ENCODE measurements around the gene ZC3H13.

DNA sequence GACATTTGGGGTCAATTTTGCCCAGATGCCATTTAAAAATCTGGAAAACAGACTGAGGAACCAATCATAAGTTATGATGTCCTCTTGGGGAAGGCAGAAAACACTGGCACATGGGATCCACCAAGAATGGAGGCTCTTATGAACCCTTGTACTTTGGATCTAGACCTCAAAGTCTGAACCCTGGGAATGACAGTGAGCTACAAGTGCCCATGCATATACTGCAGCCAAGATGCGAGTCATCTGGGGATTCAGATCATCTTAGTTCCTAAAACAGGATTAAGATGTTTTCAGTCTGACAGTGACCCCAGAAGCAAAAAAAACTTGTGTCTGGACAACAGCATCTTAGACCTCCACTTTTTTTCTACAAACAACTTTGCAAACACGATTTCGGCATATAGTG is 100.8 kb downstream of the ZC3H13 start:
- TF ChIP-seq, protein P1, sequence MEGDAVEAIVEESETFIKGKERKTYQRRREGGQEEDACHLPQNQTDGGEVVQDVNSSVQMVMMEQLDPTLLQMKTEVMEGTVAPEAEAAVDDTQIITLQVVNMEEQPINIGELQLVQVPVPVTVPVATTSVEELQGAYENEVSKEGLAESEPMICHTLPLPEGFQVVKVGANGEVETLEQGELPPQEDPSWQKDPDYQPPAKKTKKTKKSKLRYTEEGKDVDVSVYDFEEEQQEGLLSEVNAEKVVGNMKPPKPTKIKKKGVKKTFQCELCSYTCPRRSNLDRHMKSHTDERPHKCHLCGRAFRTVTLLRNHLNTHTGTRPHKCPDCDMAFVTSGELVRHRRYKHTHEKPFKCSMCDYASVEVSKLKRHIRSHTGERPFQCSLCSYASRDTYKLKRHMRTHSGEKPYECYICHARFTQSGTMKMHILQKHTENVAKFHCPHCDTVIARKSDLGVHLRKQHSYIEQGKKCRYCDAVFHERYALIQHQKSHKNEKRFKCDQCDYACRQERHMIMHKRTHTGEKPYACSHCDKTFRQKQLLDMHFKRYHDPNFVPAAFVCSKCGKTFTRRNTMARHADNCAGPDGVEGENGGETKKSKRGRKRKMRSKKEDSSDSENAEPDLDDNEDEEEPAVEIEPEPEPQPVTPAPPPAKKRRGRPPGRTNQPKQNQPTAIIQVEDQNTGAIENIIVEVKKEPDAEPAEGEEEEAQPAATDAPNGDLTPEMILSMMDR (IDR thresholded peaks at IDR 0.05), result no peak
- TF ChIP-seq POLR2AphosphoS5 (IDR thresholded peaks at IDR 0.05) (no peak), POLR2A (IDR thresholded peaks at IDR 0.05) (no peak)

Data from upper lobe of left lung (tissue), 4 donors.